CD4-positive, alpha-beta T cell treated with Interleukin-4 for 1 hour (primary cell): ENCODE measurements around the gene CRMP1.
"Not testable (repeated sequence)": the region's sequence is repeated elsewhere in the genome, so short reads cannot be mapped to it uniquely, and the experiment has no call there.

Experiments used
- DNase-seq, 2 donors: peaks; one replicate each; pipeline ENCODE4 v3.0.0-alpha.2; 2020 to 2022

Gene CRMP1

GRCh38 chr4:5852523-5853202, 40.2 kb downstream of the CRMP1 start:
- no peak for DNase-seq

- no peak for DNase-seq
These were observed 41.1 kb downstream of the CRMP1 start for GRCh38 chr4:5851637-5852301.

GRCh38 chr4:5845035-5845905, 47.6 kb downstream of the CRMP1 start:
- DNase-seq, result no peak

- no peak for DNase-seq
These were observed 49.0 kb downstream of the CRMP1 start for GRCh38 chr4:5843573-5844530.

- DNase-seq, result no peak
These were observed 50.4 kb downstream of the CRMP1 start for GRCh38 chr4:5842456-5842855.

- no peak for DNase-seq
These were observed 52.9 kb downstream of the CRMP1 start for GRCh38 chr4:5839751-5840674.

- DNase-seq, result no peak
These were observed 53.6 kb downstream of the CRMP1 start for GRCh38 chr4:5839332-5839731.

GRCh38 chr4:5837483-5837882, 55.4 kb downstream of the CRMP1 start:
- DNase-seq, result not testable (repeated sequence)

GRCh38 chr4:5836943-5837342, 55.9 kb downstream of the CRMP1 start:
- no peak for DNase-seq

- DNase-seq, result no peak
These were observed 64.9 kb downstream of the CRMP1 start for GRCh38 chr4:5828005-5828391.

- no peak for DNase-seq
These were observed 65.5 kb downstream of the CRMP1 start for GRCh38 chr4:5827108-5828004.

- no peak for DNase-seq
These were observed 66.3 kb downstream of the CRMP1 start for GRCh38 chr4:5826437-5827107.

- DNase-seq, result no peak
These were observed 67.4 kb downstream of the CRMP1 start for GRCh38 chr4:5825321-5826041.

- DNase-seq, result no peak
These were observed 68.3 kb downstream of the CRMP1 start for GRCh38 chr4:5824635-5825034.

- no peak for DNase-seq
These were observed 68.7 kb downstream of the CRMP1 start for GRCh38 chr4:5824227-5824626.

- no peak for DNase-seq
These were observed 69.2 kb downstream of the CRMP1 start for GRCh38 chr4:5823542-5824211.

- DNase-seq, result no peak
These were observed 70.3 kb downstream of the CRMP1 start for GRCh38 chr4:5822619-5823018.

- DNase-seq, result no peak
These were observed 71.1 kb downstream of the CRMP1 start for GRCh38 chr4:5821665-5822358.
